Stimulated activated CD4-positive, alpha-beta T cell treated with anti-CD3 and anti-CD28 coated beads, Interleukin-12 subunit alpha, Interleukin-12 subunit beta, amount 100 ng/mL, for 24 hours (primary cell): ENCODE results near the gene PEX7.
"Not testable (repeated sequence)": the region's sequence is repeated elsewhere in the genome, so short reads cannot be mapped to it uniquely, and the experiment has no call there.

Experiments
- DNase-seq, 2 experiments: peaks; one replicate each; pipeline ENCODE4 v3.0.0-alpha.2; 2020; ENCODE audit warnings: low read depth in 2 of 2

PEX7 gene

DNA sequence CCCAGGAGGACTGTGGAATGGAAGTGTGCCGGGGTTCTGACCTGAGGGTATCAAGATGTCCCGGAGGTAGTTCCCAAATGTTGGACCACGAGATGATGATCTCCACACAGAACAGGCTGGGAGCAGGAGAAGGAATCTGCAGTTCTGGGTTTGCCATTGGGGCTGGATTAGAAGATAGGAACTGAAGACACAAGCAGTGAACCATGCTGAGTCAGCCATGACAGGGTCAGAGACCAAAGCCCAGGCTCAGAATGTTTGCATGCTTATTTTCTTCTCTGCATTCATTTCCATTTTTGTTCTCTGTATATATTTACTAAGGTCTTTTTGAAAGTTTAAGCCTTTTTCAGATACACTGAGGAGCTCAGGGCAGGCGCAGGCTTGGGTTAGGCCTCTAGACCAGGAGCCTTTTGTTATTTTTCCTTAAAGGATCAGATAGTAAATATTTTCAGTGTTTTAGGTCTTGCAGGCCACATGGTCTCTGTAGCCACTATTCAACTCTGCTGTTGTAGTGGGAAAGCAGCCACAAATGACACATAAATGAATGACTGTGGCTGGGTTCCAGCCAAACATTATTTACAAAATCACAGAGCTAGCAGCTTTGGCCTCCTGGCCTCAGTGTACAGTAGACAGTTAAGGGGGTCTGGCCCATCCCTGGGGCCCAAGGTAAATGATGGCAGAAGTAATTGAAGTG lies 128.2 kb downstream of the PEX7 start:
- no peak for DNase-seq

DNA sequence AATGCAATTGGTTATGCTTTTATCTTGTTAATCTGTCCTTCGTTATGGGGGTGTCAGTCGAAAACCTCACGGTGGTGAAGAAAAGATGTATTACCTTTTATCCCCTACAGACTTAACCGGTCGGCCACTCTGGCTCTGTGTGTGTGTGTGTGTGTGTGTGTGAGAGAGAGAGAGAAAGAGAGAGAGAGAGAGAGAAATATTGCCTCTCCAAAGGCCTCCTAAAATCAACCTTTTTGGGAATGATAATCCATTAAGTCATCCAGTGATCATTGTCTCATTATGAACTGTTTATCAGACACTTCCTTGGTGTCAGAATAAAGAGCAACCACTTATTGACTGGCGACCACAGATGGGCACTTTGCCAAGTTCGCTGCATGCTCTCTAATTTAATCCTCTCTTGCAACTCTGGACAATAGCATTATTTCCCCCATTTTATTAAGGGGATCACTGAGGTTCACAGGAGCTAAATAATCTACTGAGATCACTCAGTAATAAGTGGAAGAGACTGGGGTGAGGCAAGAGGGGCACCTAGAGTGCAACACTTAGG lies 130.4 kb downstream of the PEX7 start:
- no peak for DNase-seq

DNA sequence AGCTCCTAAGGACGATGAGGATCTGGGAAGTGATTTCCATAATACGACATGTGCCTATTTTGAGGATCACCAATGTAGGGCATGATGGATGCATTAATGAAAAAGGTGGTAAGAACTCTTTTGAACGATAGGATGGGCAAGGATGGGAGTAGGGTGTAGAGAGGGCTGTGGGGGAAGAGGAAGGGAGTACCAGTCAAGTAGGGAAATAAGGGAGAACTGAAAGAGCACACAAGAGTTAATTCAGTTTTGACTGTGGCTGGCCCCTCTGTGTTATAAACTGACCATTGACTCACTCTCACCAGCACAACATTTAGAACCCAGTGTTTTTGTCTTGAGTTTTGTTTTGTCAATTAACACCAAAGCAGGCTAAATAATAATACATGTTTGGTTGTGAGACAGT lies 132.7 kb downstream of the PEX7 start:
- no peak for DNase-seq

DNA sequence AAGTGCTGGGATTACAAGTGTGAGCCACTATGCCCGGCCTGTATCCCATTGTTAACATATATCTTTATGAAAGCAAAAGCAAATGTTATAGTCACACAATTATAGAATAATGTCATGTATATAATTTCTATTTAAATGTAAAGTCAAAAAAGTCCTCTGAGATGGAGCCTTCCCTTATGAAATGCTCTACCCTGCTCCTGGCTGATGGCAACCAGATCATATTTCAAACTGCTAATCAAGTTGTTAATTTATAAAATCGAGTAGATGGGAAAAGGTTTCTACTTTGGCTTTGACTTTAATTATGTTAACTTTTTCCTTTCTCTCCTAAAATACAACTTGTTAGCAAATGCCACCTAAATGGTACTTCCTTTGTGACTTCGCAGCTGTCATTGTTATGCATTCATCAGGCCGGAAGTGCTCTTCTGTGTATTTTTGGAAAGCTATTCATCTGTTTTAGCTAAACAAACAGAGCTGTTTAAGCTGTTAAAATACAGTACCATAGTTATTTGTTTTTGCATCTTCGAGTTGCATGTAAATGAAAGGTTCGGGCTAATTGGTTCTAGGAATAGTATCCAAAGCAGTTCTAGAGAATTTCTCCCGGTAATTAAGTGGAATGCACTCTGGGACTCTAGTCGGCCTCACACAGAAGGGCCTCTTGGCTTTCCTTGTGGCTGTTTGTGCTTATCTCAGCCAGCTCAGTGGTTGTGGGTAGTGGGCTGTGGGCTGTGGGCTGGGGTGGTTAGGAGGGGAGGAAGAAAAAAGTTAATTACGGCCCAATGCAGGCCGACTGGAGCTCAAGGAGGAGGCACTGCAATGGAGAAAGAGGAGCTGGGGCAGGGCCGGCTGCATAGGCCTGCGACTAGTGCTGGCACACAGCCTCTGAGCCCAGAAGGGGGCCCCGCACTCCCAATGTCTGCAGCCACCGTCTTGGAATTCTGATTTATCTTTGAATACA lies 134.5 kb downstream of the PEX7 start:
- DNase-seq, result no peak

DNA sequence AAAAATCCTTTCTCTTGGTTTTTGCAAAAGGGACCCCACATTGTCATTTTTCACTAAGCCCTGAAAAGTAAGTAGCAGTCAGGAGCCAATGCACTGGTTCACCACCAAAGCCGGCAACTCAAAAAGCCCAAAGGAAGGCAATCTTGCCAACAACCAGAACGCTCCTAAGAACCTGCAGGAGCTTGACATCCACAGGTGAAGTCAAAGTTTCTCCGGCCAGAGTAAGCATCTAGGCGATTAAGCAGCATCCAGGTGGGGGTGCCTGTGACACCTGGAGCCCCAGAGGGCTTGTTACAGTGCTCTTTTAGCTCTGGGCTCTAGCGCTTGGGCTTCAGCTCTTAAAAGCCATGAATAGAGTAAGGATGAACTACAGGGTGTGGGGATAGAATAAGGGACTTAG lies 135.8 kb downstream of the PEX7 start:
- no peak for DNase-seq

DNA sequence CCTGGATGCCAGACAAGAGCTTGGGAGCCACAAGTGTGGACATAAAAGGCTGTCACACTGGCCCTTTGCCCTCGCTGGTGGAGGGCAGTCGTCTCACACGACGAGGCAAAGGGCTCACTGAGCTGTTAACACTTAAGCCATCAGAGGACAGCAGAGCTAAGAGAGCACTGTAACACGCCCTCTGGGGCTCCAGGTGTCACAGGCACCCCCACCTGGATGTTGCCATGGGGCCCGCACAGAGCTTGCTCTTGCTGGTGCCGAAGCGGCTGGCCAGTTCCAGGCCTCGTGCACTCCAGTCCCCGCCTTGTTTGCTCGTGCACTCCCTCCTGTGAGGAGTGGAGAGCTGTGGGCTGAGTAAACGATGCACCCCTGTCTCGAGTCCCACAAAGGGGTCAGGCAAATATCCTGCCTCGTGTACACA lies 137.1 kb downstream of the PEX7 start:
- DNase-seq, result no peak

DNA sequence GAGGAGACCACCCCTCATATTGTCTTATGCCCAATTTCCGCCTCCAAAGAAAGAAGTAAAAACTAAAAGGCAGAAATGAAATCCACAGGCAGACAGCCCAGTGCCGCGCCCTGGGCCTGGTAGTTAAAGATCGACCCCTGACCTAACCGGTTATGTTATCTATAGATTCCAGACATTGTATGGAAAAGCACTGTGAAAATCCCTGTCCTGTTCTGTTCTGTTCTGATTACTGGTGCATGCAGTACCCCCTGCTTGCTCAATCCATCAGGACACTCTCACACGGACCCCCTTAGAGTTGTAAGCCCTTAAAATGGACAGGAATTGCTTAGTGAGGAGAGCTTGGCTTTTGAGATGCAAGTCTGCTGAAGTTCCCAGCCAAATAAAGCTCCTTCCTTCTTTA lies 137.5 kb downstream of the PEX7 start:
- not testable (repeated sequence) for DNase-seq

DNA sequence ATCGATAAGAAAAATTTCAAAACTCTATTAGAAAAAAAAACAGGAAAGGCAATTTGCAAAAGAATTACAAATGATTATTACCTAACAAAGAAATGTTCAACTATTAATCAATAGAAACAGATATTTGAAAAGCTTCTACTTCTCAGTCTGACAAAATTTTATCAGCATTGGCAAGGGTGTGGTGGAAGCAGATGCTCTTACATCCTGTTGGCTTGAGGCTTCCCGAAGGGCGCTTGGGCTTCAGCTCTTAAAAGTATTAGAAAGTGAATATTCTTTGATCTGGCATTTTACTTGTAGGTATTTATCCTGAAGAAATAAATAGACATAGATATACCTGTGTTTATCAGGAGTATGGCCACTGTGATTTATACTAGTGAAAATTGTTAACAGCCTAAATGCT lies 138.4 kb downstream of the PEX7 start:
- no peak for DNase-seq

DNA sequence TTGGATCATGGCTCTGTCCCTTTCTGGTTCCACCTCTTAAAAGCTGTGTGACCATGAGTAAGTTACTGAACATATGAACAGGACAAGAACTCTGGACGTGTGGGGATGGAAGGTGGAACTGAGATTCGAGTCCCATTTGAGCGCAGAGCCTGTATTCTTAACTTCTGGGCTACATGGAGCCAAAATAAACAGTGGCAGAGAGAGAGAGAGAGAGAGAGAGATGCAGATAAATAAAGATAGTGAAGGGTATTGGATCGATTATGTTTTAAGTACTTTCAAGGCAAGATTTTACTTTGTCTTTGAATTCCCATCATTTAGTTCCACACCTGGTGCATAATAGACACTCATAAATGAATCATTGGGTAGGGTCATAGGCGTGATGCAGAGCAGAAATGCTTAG lies 139.5 kb downstream of the PEX7 start:
- no peak for DNase-seq

DNA sequence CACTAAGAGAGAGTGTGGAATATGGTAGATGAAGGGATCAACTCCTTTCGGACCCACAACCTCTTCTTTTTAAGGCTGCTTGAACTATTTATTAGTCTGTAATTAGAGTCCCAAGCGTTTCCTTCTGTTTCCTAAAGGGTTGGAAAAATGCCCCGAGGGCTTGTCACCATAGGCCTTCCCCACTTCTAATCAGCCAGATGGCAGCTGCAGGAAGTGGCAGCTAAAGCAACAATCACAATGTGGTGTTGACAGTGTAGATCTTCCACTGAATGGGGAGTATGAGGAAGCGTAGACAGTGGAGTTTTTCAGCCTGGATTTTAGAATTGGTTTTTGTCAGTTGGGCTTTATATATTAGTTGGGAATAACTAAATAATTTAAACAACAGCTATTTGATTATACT lies 140.3 kb downstream of the PEX7 start:
- no peak for DNase-seq

DNA sequence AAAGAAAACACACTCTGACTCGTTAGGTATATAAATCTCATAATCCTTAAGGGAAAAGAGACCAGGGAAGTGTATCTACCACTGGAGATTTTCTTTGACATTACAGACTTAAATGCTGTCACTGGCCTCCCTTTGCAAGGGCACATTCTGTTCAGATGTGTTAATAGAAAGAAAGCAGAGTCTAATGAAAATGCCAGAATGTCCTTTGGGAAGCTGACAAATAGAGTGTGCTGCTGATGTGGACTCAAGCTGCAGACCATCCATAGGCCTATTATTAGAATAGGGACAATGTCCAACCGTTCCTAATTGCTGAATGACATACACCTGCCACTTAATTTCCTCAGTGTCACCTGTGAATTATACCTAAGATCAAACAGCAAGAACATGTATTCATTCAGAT lies 140.9 kb downstream of the PEX7 start:
- DNase-seq, result no peak
